ENCODE data around the gene BMP2.

- TF ChIP-seq POLR2A (IDR thresholded peaks at IDR 0.05; ENCODE audit: low read length) (no peak), GATA1 (IDR thresholded peaks at IDR 0.05; ENCODE audit: low read depth, low read length) (no peak)
These were observed 45.0 kb downstream of the BMP2 start for GRCh38 chr20:6812530-6812929.

All from erythroblast (primary cell).